ENCODE measurements around the gene FGF18. TPM values are rescaled to one million over a fixed set of nuclear protein-coding genes. Genes with fewer than 3 reads are reported as not detected.

FGF18 gene
- total and polyA plus RNA-seq, 9 of the 15 experiments (the other 6 are each of a cell fraction or from before 2014, with no cell fraction given): 0.05 to 0.18 (median 0.11) TPM; not detected in 6

GRCh38 chr5:171418316-171418981 is 998 bp upstream of the FGF18 start (continued):
- no peak for TF ChIP-seq ZMIZ1 (IDR thresholded peaks at IDR 0.05; ENCODE audit: low read depth in 2 of 2, low read length in 2 of 2)
- TF ChIP-seq TFAP4 (CRISPR knock-in tag; IDR thresholded peaks at IDR 0.05; ENCODE audit: borderline replicate concordance): peak; percentile 93
- TF ChIP-seq SMARCB1 (IDR thresholded peaks at IDR 0.05; ENCODE audit: insufficient read length, low read depth): no peak
- TF ChIP-seq EHMT2 (IDR thresholded peaks at IDR 0.05): peak; percentile 94
- 0 out of 4 replicates have a peak, but pooled peaks of 1 of the 2 experiments have one; percentile 10 for TF ChIP-seq NRF1 (conservative IDR thresholded peaks at IDR 0.05 in 1 of 2, IDR thresholded peaks at IDR 0.05 in 1 of 2)
- no peak for TF ChIP-seq EGR1 (conservative IDR thresholded peaks at IDR 0.05)
- TF ChIP-seq RFX7 (CRISPR knock-in tag; IDR thresholded peaks at IDR 0.05): no peak
- no peak for TF ChIP-seq ZNF175 (CRISPR knock-in tag; IDR thresholded peaks at IDR 0.05; ENCODE audit: low read depth)
- TF ChIP-seq DACH1 (IDR thresholded peaks at IDR 0.05; ENCODE audit: partially characterized antibody): peak; percentile 69
- no peak for TF ChIP-seq CBFA2T3 (IDR thresholded peaks at IDR 0.05)
- TF ChIP-seq HMBOX1 (IDR thresholded peaks at IDR 0.05): no peak
- peak in 1 of 2 experiments; percentile 78; a peak in 1 of 4 replicates for TF ChIP-seq SIN3A (IDR thresholded peaks at IDR 0.05; ENCODE audit: borderline replicate concordance in 2 of 2, control insufficient read depth in 1 of 2, low read depth in 2 of 2, low read length in 2 of 2)
- 0 out of 2 replicates have a peak, but pooled peaks have one; percentile 50 for TF ChIP-seq CBFB (CRISPR knock-in tag; IDR thresholded peaks at IDR 0.05)
- TF ChIP-seq GABPB2 (CRISPR knock-in tag; conservative IDR thresholded peaks at IDR 0.05): no peak
- peak; percentile 93 to 96 (median 95) for TF ChIP-seq CTCF (IDR thresholded peaks at IDR 0.05 in 2 of 3, conservative IDR thresholded peaks at IDR 0.05 in 1 of 3; ENCODE audit: insufficient read depth in 2 of 3, low read depth in 1 of 3, low read length in 3 of 3)
